GM13977 (cell line): ENCODE results near the gene COL27A1.
"Not testable (repeated sequence)": the region's sequence is repeated elsewhere in the genome, so short reads cannot be mapped to it uniquely, and the experiment has no call there.

Experiments used
- DNase-seq: peaks from one replicate; pipeline ENCODE4 v3.0.0; 2012; ENCODE audit warnings: low spot score
- CTCF ChIP-seq: IDR thresholded peaks from 2 replicates; pipeline ENCODE4 v1.5.1; 2012; ENCODE audit warnings: mild to moderate bottlenecking, control low read depth; ENCODE audit not compliant: insufficient read depth; ENCODE audit errors: extremely low read depth, missing control alignments
- in situ Hi-C: fragments of 300-500 bp; cut with MboI; formaldehyde crosslinking; loops from one replicate; pipeline ENCODE4 v1.12.0; 2022; ENCODE audit warnings: low sequenced_read_pairs, low pct_unique_long_range_greater_than_20kb, mixed read lengths, inconsistent platforms; ENCODE audit not compliant: unreplicated experiment

COL27A1 gene

GRCh38 chr9:114185570-114186490 lies 30.5 kb downstream of the COL27A1 start:
- in situ Hi-C loops: no loop called here
- no peak for DNase-seq
- TF ChIP-seq CTCF: no peak

- DNase-seq: no peak
- TF ChIP-seq CTCF: no peak
- in situ Hi-C loops: no loop called here
Observed at GRCh38 chr9:114186605-114187289, 31.4 kb downstream of the COL27A1 start.

DNA sequence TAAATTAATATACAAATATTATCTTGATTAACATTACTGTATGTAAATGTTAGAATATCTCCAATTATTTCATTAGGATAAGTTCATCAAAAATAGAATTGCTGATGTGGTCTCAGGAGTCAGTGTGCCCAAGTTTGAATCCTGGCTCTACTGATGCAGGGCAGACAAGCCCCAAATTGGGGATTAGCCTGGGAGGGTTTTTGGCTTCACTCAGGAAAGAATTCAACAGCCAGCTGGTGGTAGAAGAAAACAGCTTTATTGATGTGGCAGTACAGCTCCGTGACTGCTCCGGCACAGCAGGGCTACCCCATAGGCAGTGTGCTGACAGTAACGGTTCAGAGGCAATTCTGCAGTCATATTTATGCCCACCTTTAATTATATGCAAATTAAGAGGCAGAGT lies 32.5 kb downstream of the COL27A1 start:
- in situ Hi-C loops: no loop called here
- no peak for TF ChIP-seq CTCF

GRCh38 chr9:114189823-114190562 lies 34.7 kb downstream of the COL27A1 start:
- in situ Hi-C loops: no loop called here
- no peak for TF ChIP-seq CTCF
- no peak for DNase-seq

More for the DNA sequence above, 32.5 kb downstream of the COL27A1 start:
- DNase-seq: no peak

DNA sequence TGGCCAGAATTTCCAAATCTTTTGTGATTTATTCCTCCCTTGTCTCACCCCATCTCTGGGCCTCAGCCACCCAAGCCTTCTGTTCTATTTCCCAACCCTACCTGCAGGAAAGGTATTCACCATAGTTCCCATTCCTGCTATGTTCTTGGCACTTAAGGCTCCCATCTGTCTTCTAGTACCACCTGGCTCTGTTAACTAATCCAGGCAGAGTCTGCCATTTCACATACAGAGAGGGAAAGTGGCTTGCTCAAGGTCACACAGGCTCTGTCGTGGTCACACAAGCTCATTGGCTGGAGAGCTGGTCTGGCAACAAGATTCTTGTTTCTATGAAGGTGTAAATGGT lies 35.2 kb downstream of the COL27A1 start:
- TF ChIP-seq CTCF: no peak
- in situ Hi-C loops: no loop called here
- no peak for DNase-seq

- not testable (repeated sequence) for DNase-seq
Observed at GRCh38 chr9:114191402-114191801, 36.1 kb downstream of the COL27A1 start.

More at GRCh38 chr9:114191402-114191801, 36.1 kb downstream of the COL27A1 start:
- in situ Hi-C loops: not testable (repeated sequence)
